Measurements from ENCODE around the gene C17orf107. TPM values are rescaled to one million over a fixed set of nuclear protein-coding genes. Genes with fewer than 3 reads are reported as not detected.

Gene C17orf107
- polyA plus RNA-seq, 1 experiment, result 1.0 TPM

DNA sequence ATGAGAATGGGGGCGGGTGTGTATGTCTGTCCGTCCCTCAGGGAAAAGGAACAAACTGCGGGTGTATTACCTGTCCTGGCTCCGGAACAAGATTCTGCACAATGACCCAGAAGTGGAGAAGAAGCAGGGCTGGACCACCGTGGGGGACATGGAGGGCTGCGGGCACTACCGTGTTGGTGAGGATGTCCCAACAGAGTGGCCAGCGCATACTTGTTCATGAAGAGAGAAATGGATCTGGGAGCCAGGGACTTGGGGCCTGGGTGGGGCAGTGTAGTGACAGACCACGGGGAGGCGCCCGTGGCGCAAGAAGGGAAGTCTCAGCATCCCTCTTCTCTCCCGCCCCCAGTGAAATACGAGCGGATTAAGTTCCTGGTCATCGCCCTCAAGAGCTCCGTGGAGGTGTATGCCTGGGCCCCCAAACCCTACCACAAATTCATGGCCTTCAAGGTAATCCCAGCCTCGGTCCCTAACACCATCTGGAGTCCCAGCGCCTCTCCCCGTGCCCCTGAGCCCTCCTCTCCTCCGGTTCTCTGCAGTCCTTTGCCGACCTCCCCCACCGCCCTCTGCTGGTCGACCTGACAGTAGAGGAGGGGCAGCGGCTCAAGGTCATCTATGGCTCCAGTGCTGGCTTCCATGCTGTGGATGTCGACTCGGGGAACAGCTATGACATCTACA, 3.5 kb upstream of the C17orf107 start:
- Histone ChIP-seq H3K27ac (ENCODE audit: low read depth, low read length) (no peak overlapping the region), H3K4me3 (ENCODE audit: low read depth, low read length) (no peak overlapping the region), H3K27me3 (ENCODE audit: control insufficient read depth, insufficient read depth, low read length) (no peaks in the 10 kb centered on the region), H3K9me3 (ENCODE audit: control insufficient read depth, insufficient read depth, low read length) (peaks cover 14% of the 10 kb centered on the region; the same call in 1 of the 2 replicates)
- ChIA-PET POLR2A (interaction anchor here (0.6 kb wide), 1 partner anchor 71 kb away, joined by 4 read pairs; no protein-coding TSS in a partner anchor), CTCF (interaction anchor here (0.6 kb wide), 1 partner anchor 175 kb away, joined by 3 read pairs; no protein-coding TSS in a partner anchor)
- DNase-seq (ENCODE audit: low read depth, low spot score), result no peak
- TF ChIP-seq CTCF (IDR thresholded peaks at IDR 0.05; ENCODE audit: low read depth, low read length), result peak; percentile 19

DNA sequence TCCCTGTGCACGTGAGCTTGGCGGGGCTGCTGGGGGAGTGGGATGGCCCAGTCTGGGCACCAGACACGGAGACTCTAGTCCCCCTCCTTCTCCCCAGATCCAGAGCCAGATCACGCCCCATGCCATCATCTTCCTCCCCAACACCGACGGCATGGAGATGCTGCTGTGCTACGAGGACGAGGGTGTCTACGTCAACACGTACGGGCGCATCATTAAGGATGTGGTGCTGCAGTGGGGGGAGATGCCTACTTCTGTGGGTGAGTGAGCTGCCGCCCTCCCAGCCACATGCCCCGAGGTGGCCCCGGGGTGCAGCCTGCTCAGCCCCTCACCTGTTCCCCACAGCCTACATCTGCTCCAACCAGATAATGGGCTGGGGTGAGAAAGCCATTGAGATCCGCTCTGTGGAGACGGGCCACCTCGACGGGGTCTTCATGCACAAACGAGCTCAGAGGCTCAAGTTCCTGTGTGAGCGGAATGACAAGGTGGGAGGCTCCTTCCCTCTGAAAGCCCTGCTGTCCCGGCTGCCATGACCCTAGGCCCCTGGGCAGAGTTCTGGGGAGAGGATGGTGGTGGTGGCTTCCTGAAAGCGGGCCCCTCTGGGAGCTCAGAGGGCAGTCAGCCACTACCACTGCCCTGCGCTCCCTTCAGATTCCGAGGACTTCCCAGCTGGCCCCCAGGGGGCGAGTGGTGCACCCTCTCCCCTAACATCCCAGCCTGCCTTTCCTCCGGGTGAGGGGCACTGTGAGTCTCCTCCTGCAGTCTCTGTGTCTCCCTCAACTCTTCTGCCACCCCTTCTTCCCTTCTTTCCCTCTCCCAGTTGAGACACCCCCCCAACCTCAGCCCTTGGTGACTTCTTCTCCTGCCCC, 2.8 kb upstream of the C17orf107 start:
- H3K27ac ChIP-seq (ENCODE audit: low read depth, low read length), result no peak overlapping the region
- TF ChIP-seq CTCF (IDR thresholded peaks at IDR 0.05; ENCODE audit: low read depth, low read length), result no peak
- H3K27me3 ChIP-seq (ENCODE audit: control insufficient read depth, insufficient read depth, low read length), result peaks cover 2% of the 10 kb centered on the region
- H3K9me3 ChIP-seq (ENCODE audit: control insufficient read depth, insufficient read depth, low read length), result peaks cover 22% of the 10 kb centered on the region; the same call in 1 of the 2 replicates
- H3K4me3 ChIP-seq (ENCODE audit: low read depth, low read length), result no peak overlapping the region
- no peak for DNase-seq (ENCODE audit: low read depth, low spot score)
- ChIA-PET CTCF (interaction anchor here (0.6 kb wide), 1 partner anchor 176 kb away, joined by 3 read pairs; no protein-coding TSS in a partner anchor), POLR2A (interaction anchor here (0.6 kb wide), 1 partner anchor 71 kb away, joined by 4 read pairs; no protein-coding TSS in a partner anchor)

DNA sequence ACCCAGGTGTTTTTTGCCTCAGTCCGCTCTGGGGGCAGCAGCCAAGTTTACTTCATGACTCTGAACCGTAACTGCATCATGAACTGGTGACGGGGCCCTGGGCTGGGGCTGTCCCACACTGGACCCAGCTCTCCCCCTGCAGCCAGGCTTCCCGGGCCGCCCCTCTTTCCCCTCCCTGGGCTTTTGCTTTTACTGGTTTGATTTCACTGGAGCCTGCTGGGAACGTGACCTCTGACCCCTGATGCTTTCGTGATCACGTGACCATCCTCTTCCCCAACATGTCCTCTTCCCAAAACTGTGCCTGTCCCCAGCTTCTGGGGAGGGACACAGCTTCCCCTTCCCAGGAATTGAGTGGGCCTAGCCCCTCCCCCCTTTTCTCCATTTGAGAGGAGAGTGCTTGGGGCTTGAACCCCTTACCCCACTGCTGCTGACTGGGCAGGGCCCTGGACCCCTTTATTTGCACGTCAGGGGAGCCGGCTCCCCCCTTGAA, 2.1 kb upstream of the C17orf107 start:
- H3K9me3 ChIP-seq (ENCODE audit: control insufficient read depth, insufficient read depth, low read length), result peaks cover 26% of the 10 kb centered on the region; the same call in 1 of the 2 replicates
- no peak for DNase-seq (ENCODE audit: low read depth, low spot score)
- ChIA-PET CTCF (interaction anchor here (0.7 kb wide), 1 partner anchor 381 kb away, joined by 4 read pairs; no protein-coding TSS in a partner anchor), POLR2A (no interaction called here)
- no peak overlapping the region for H3K27ac ChIP-seq (ENCODE audit: low read depth, low read length)
- peaks cover 2% of the 10 kb centered on the region for H3K27me3 ChIP-seq (ENCODE audit: control insufficient read depth, insufficient read depth, low read length)
- no peak overlapping the region for H3K4me3 ChIP-seq (ENCODE audit: low read depth, low read length)
- TF ChIP-seq CTCF (IDR thresholded peaks at IDR 0.05; ENCODE audit: low read depth, low read length), result no peak

- no peak for TF ChIP-seq CTCF (IDR thresholded peaks at IDR 0.05; ENCODE audit: low read depth, low read length)
- CTCF ChIA-PET, result interaction anchor here (0.7 kb wide), 1 partner anchor 382 kb away, joined by 4 read pairs; no protein-coding TSS in a partner anchor
- no peak overlapping the region for H3K27ac ChIP-seq (ENCODE audit: low read depth, low read length)
- DNase-seq (ENCODE audit: low read depth, low spot score), result no peak
- H3K27me3 ChIP-seq (ENCODE audit: control insufficient read depth, insufficient read depth, low read length), result peaks cover 2% of the 10 kb centered on the region
- peaks cover 26% of the 10 kb centered on the region; the same call in 1 of the 2 replicates for H3K9me3 ChIP-seq (ENCODE audit: control insufficient read depth, insufficient read depth, low read length)
- POLR2A ChIA-PET, result no interaction called here
- H3K4me3 ChIP-seq (ENCODE audit: low read depth, low read length), result no peak overlapping the region
Measured at GRCh38 chr17:4897785-4898184, 1.6 kb upstream of the C17orf107 start.

Measured in AG04450 (cell line).